Thyroid gland (tissue), 4 donors: Measurements from ENCODE around the gene TUBGCP3.

Experiments used
- CTCF ChIP-seq, 6 experiments: fragments of 200-600 bp in 3 of 6; fragments of 450-650 bp in 3 of 6; sonication (generic) in 3 of 6; IDR thresholded peaks; one replicate each; pipeline ENCODE4 v1.5.1; 2016 to 2019; ENCODE audit warnings: antibody characterized with exemption in 6 of 6, mild to moderate bottlenecking in 2 of 6, inconsistent platforms in 1 of 6, moderate library complexity in 1 of 6
- POLR2A ChIP-seq, 2 donors: fragments of 450-650 bp; IDR thresholded peaks; one replicate each; pipeline ENCODE4 v1.6.1; 2017; ENCODE audit warnings: antibody characterized with exemption in 2 of 2, mild to moderate bottlenecking in 2 of 2, moderate library complexity in 1 of 2

GRCh38 chr13:112438094-112438493 lies 149.9 kb downstream of the TUBGCP3 start:
- TF ChIP-seq CTCF (IDR thresholded peaks at IDR 0.05) (no peak), POLR2A (IDR thresholded peaks at IDR 0.05) (no peak)
